Measurements from ENCODE around the gene PROSER3. TPM values are rescaled to one million over a fixed set of nuclear protein-coding genes. Genes with fewer than 3 reads are reported as not detected.
"Not testable (repeated sequence)": the region's sequence is repeated elsewhere in the genome, so short reads cannot be mapped to it uniquely, and the experiment has no call there.

The PROSER3 gene
- total and polyA plus RNA-seq, 7 donors, result 4.2 to 16.2 (median 8.7) TPM

- WGBS, 3 donors, result 91 to 94% (median 92%) methylated on average over 16 of the region's 16 CpGs
These were observed 36.6 kb upstream of the PROSER3 start for GRCh38 chr19:35721374-35721773.

DNA sequence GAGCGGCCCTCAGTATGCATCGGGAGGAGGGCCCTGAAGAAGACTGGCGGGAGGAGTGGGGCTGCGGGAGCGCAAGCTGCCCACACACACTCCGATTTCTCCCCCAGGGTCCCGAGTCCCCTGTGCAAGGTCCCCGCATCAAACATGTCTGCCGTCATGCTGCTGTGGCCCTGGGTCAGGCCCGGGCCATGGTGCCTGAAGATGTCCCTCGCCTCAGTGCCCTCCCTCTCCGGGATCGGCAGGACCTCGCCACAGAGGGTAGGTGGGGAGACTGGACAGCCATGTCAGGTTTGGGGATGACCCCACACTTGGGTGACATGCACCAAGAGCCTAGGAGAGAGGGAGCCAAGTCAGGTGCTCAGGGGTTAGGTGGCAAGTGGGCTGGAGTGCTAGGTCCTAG is 35.5 kb upstream of the PROSER3 start:
- H3K27me3 ChIP-seq (ENCODE audit: insufficient read depth in 3 of 3, low read length in 2 of 3), result no peaks in the 10 kb centered on the region
- H3K36me3 ChIP-seq (ENCODE audit: insufficient read depth in 1 of 2, low read depth in 1 of 2), result peaks cover 13 to 76% of the 10 kb centered on the region in 2 donors
- H3K9me3 ChIP-seq, result no peaks in the 10 kb centered on the region
- DNase-seq (no peak), ATAC-seq (no peak)
- 90 to 96% (median 94%) methylated on average over 14 of the region's 14 CpGs for WGBS, 3 donors
- intact Hi-C loops (cut with DNase I), result no loop called here
- H3K4me1 ChIP-seq, result peaks cover 14% of the 10 kb centered on the region
- no peak overlapping the region for H3K4me3 ChIP-seq
- H3K27ac ChIP-seq, result no peak overlapping the region
- TF ChIP-seq, protein P1, sequence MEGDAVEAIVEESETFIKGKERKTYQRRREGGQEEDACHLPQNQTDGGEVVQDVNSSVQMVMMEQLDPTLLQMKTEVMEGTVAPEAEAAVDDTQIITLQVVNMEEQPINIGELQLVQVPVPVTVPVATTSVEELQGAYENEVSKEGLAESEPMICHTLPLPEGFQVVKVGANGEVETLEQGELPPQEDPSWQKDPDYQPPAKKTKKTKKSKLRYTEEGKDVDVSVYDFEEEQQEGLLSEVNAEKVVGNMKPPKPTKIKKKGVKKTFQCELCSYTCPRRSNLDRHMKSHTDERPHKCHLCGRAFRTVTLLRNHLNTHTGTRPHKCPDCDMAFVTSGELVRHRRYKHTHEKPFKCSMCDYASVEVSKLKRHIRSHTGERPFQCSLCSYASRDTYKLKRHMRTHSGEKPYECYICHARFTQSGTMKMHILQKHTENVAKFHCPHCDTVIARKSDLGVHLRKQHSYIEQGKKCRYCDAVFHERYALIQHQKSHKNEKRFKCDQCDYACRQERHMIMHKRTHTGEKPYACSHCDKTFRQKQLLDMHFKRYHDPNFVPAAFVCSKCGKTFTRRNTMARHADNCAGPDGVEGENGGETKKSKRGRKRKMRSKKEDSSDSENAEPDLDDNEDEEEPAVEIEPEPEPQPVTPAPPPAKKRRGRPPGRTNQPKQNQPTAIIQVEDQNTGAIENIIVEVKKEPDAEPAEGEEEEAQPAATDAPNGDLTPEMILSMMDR (IDR thresholded peaks at IDR 0.05), result no peak

More at GRCh38 chr19:35721374-35721773, 36.6 kb upstream of the PROSER3 start:
- Histone ChIP-seq H3K9me3 (no peaks in the 10 kb centered on the region), H3K27ac (no peak overlapping the region), H3K4me3 (no peak overlapping the region), H3K36me3 (ENCODE audit: insufficient read depth in 1 of 2, low read depth in 1 of 2) (peaks cover 11 to 65% of the 10 kb centered on the region in 2 donors), H3K27me3 (ENCODE audit: insufficient read depth in 3 of 3, low read length in 2 of 3) (no peaks in the 10 kb centered on the region), H3K4me1 (peaks cover 14% of the 10 kb centered on the region)
- DNase-seq (no peak), ATAC-seq (no peak)
- intact Hi-C loops (cut with DNase I), result no loop called here
- TF ChIP-seq, protein P1 (IDR thresholded peaks at IDR 0.05), result no peak

- Histone ChIP-seq H3K36me3 (ENCODE audit: insufficient read depth in 1 of 2, low read depth in 1 of 2) (peaks cover 14 to 80% of the 10 kb centered on the region in 2 donors), H3K4me3 (no peak overlapping the region), H3K4me1 (peaks cover 14% of the 10 kb centered on the region), H3K27me3 (ENCODE audit: insufficient read depth in 3 of 3, low read length in 2 of 3) (no peaks in the 10 kb centered on the region), H3K9me3 (no peaks in the 10 kb centered on the region), H3K27ac (no peak overlapping the region)
- ATAC-seq (no peak), DNase-seq (no peak)
- TF ChIP-seq, protein P1 (IDR thresholded peaks at IDR 0.05), result no peak
- 89 to 90% (median 90%) methylated on average over 15 to 16 of the region's 16 CpGs for WGBS, 3 donors
- intact Hi-C loops (cut with DNase I), result no loop called here
These were observed 35.1 kb upstream of the PROSER3 start for GRCh38 chr19:35722897-35723296.

- Histone ChIP-seq H3K36me3 (ENCODE audit: insufficient read depth in 1 of 2, low read depth in 1 of 2) (peaks cover 14 to 88% of the 10 kb centered on the region in 2 donors), H3K9me3 (no peaks in the 10 kb centered on the region), H3K4me1 (peaks cover 14% of the 10 kb centered on the region), H3K4me3 (no peak overlapping the region), H3K27me3 (ENCODE audit: insufficient read depth in 3 of 3, low read length in 2 of 3) (no peaks in the 10 kb centered on the region), H3K27ac (no peak overlapping the region)
- ATAC-seq, result no peak
- TF ChIP-seq, protein P1 (IDR thresholded peaks at IDR 0.05), result no peak
- 91 to 94% (median 93%) methylated on average over 24 of the region's 24 CpGs for WGBS, 3 donors
- no peak for DNase-seq
- intact Hi-C loops (cut with DNase I), result loop anchor here in 1 of 2 donors (2.0 kb wide), 1 partner anchor 15 kb away; no protein-coding TSS in a partner anchor
These were observed 34.3 kb upstream of the PROSER3 start for GRCh38 chr19:35723671-35724070.

- DNase-seq, result not testable (repeated sequence)
These were observed 33.8 kb upstream of the PROSER3 start for GRCh38 chr19:35724132-35724531.

More at GRCh38 chr19:35724132-35724531, 33.8 kb upstream of the PROSER3 start:
- not testable (repeated sequence) for H3K27me3 ChIP-seq (ENCODE audit: insufficient read depth in 3 of 3, low read length in 2 of 3); ATAC-seq; H3K4me3 ChIP-seq; H3K9me3 ChIP-seq; H3K4me1 ChIP-seq; H3K27ac ChIP-seq
- H3K36me3 ChIP-seq (ENCODE audit: insufficient read depth in 1 of 2, low read depth in 1 of 2), result peaks cover 16 to 93% of the 10 kb centered on the region in 2 donors
- intact Hi-C loops (cut with DNase I), result loop anchor here in 1 of 2 donors (2.0 kb wide), 1 partner anchor 15 kb away; no protein-coding TSS in a partner anchor
- 93 to 98% (median 96%) methylated on average over 7 of the region's 7 CpGs for WGBS, 3 donors

All from psoas muscle (tissue), 8 donors.